Esophagus squamous epithelium (tissue), 5 donors: ENCODE results near the gene NID1. TPM values are rescaled to one million over a fixed set of nuclear protein-coding genes. Genes with fewer than 3 reads are reported as not detected.

Experiments
- DNase-seq: peaks from one replicate; lab custom pipeline; 2025; lab: John Stamatoyannopoulos, UW
- H3K27ac ChIP-seq, 4 donors: fragments of 200-600 bp; sonication (generic); one replicate each; pipeline ENCODE4 v1.5.1; 2016 to 2019; ENCODE audit warnings: mild to moderate bottlenecking in 1 of 4
- H3K27me3 ChIP-seq, 4 donors: fragments of 200-600 bp; sonication (generic); 1 replicate in 3 of 4; 2 replicates in 1 of 4; pipeline versions ENCODE4 v1.5.1 to v1.6.0; 2017 to 2021; ENCODE audit warnings: antibody characterized with exemption in 1 of 4
- H3K36me3 ChIP-seq, 3 donors: fragments of 200-600 bp; sonication (generic); one replicate each; pipeline ENCODE4 v1.5.1; 2016 to 2019
- H3K4me1 ChIP-seq, 3 donors: fragments of 200-600 bp; sonication (generic); one replicate each; pipeline ENCODE4 v1.5.1; 2017 to 2019
- H3K4me3 ChIP-seq, 4 donors: fragments of 200-600 bp; sonication (generic); 1 replicate in 3 of 4; 2 replicates in 1 of 4; pipeline ENCODE4 v1.5.1; 2016 to 2019; ENCODE audit warnings: mild to moderate bottlenecking in 2 of 4, moderate library complexity in 1 of 4
- H3K9me3 ChIP-seq, 3 donors: fragments of 200-600 bp; sonication (generic); one replicate each; pipeline ENCODE4 v1.5.1; 2016 to 2019
- POLR2A ChIP-seq, 4 donors: fragments of 450-650 bp; IDR thresholded peaks; one replicate each; pipeline ENCODE4 v1.6.1; 2017; ENCODE audit warnings: antibody characterized with exemption in 4 of 4, mild to moderate bottlenecking in 4 of 4, moderate library complexity in 3 of 4
- WGBS, 2 donors: methylation state at CpG; one replicate each; pipeline ENCODE4 v1.1.5; 2018; 5-methylcytosine and 5-hydroxymethylcytosine counted together
- intact Hi-C: fragments of 100-400 bp; cut with DNase I; formaldehyde crosslinking; loops from one replicate; pipeline ENCODE4 v1.15.0; 2022
- total RNA-seq, 4 donors: library from RNA; depleted of rRNA; stranded (reverse); fragments of >200 nt; gene quantifications; one replicate each; pipeline ENCODE4 v1.1.0, GENCODE V29; 2016
- TF ChIP-seq, protein P1 (sequence below), 6 experiments: fragments of 450-650 bp in 4 of 6; fragments of 200-600 bp in 2 of 6; sonication (generic) in 2 of 6; IDR thresholded peaks; one replicate each; pipeline ENCODE4 v1.5.1; 2016 to 2019; ENCODE audit warnings: antibody characterized with exemption in 6 of 6, mild to moderate bottlenecking in 4 of 6, moderate library complexity in 4 of 6
- donor health status: DM: yes; HTN: yes; CAD: no.

NID1 gene
- total RNA-seq, 4 donors from 2014 or later: 3.6 to 120 (median 28.5) TPM

- Histone ChIP-seq H3K36me3 (no peaks in the 10 kb centered on the region), H3K4me3 (peak overlapping the region in 1 of 4 donors; percentile 26), H3K27me3 (peaks cover 0 to 25% (median 0%) of the 10 kb centered on the region in 4 donors), H3K27ac (no peak overlapping the region), H3K9me3 (no peaks in the 10 kb centered on the region), H3K4me1 (peaks cover 0 to 10% (median 0%) of the 10 kb centered on the region in 3 donors)
- intact Hi-C loops: loop anchor here (10.0 kb wide), 1 partner anchor 771 kb away; no protein-coding TSS in a partner anchor
- 15 to 21% methylated on average over 10 to 12 of the region's 13 CpGs for WGBS, 2 donors
- no peak for DNase-seq
- TF ChIP-seq, protein P1, sequence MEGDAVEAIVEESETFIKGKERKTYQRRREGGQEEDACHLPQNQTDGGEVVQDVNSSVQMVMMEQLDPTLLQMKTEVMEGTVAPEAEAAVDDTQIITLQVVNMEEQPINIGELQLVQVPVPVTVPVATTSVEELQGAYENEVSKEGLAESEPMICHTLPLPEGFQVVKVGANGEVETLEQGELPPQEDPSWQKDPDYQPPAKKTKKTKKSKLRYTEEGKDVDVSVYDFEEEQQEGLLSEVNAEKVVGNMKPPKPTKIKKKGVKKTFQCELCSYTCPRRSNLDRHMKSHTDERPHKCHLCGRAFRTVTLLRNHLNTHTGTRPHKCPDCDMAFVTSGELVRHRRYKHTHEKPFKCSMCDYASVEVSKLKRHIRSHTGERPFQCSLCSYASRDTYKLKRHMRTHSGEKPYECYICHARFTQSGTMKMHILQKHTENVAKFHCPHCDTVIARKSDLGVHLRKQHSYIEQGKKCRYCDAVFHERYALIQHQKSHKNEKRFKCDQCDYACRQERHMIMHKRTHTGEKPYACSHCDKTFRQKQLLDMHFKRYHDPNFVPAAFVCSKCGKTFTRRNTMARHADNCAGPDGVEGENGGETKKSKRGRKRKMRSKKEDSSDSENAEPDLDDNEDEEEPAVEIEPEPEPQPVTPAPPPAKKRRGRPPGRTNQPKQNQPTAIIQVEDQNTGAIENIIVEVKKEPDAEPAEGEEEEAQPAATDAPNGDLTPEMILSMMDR (IDR thresholded peaks at IDR 0.05): peak; percentile 64 to 88 (median 84)
- TF ChIP-seq POLR2A (IDR thresholded peaks at IDR 0.05): no peak
Observed at GRCh38 chr1:236103646-236104218, 38.8 kb upstream of the NID1 start.

DNA sequence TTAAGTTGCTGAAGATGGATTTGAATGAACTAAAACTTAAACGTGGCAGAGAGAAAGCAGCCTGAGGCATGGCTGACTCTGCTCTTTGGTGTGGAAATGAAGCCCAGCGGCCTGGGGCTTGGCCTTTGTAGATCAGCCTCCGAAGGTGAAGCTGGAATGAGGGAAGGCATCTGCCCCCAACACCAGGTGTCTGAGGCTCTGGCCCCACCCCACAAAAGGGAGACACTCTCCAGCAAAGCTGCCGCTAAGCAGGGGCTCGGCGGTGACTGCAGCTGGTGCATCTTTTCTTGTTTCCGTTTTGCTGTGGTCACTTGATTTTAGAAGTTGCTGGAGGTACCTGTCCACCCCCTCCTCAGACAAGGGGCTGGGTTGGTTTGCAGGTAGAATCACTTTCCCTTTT, 38.2 kb upstream of the NID1 start:
- H3K36me3 ChIP-seq: no peaks in the 10 kb centered on the region
- TF ChIP-seq, protein P1 (IDR thresholded peaks at IDR 0.05): no peak
- TF ChIP-seq POLR2A (IDR thresholded peaks at IDR 0.05): no peak
- peaks cover 0 to 25% (median 0%) of the 10 kb centered on the region in 4 donors for H3K27me3 ChIP-seq
- no peak overlapping the region for H3K4me3 ChIP-seq
- intact Hi-C loops: loop anchor here (10.0 kb wide), 1 partner anchor 772 kb away; no protein-coding TSS in a partner anchor
- peaks cover 0 to 10% (median 0%) of the 10 kb centered on the region in 3 donors for H3K4me1 ChIP-seq
- no peak overlapping the region for H3K27ac ChIP-seq
- WGBS, 2 donors: 25 to 29% methylated on average over 7 of the region's 7 CpGs
- DNase-seq: no peak
- H3K9me3 ChIP-seq: no peaks in the 10 kb centered on the region

GRCh38 chr1:236102611-236103010, 37.7 kb upstream of the NID1 start:
- no peaks in the 10 kb centered on the region for H3K36me3 ChIP-seq
- WGBS, 2 donors: 83 to 100% methylated on average over 1 to 2 of the region's 11 CpGs

GRCh38 chr1:236101233-236102200, 36.6 kb upstream of the NID1 start:
- H3K27me3 ChIP-seq: peaks cover 0 to 25% (median 0%) of the 10 kb centered on the region in 4 donors
- H3K36me3 ChIP-seq: no peaks in the 10 kb centered on the region
- DNase-seq: no peak
- WGBS, 2 donors: 81 to 86% methylated on average over 10 of the region's 10 CpGs
- H3K4me3 ChIP-seq: no peak overlapping the region
- no peak overlapping the region for H3K27ac ChIP-seq
- peaks cover 0 to 8% (median 7%) of the 10 kb centered on the region in 3 donors for H3K9me3 ChIP-seq
- intact Hi-C loops: loop anchor here (10.0 kb wide), 1 partner anchor 773 kb away; no protein-coding TSS in a partner anchor
- TF ChIP-seq POLR2A (IDR thresholded peaks at IDR 0.05): no peak
- TF ChIP-seq, protein P1 (IDR thresholded peaks at IDR 0.05): no peak
- peaks cover 0 to 10% (median 0%) of the 10 kb centered on the region in 3 donors for H3K4me1 ChIP-seq

More at GRCh38 chr1:236102611-236103010, 37.7 kb upstream of the NID1 start:
- TF ChIP-seq, protein P1 (IDR thresholded peaks at IDR 0.05): no peak
- TF ChIP-seq POLR2A (IDR thresholded peaks at IDR 0.05): no peak
- Histone ChIP-seq H3K4me3 (no peak overlapping the region), H3K9me3 (no peaks in the 10 kb centered on the region), H3K27me3 (peaks cover 0 to 25% (median 0%) of the 10 kb centered on the region in 4 donors), H3K4me1 (peaks cover 0 to 10% (median 0%) of the 10 kb centered on the region in 3 donors), H3K27ac (no peak overlapping the region)
- intact Hi-C loops: loop anchor here (10.0 kb wide), 1 partner anchor 772 kb away; no protein-coding TSS in a partner anchor
- DNase-seq: no peak
